HG02571 (cell line): ENCODE measurements around the gene TJP3.

ENCODE experiments used
- ATAC-seq: cut with Tn5 transposase; IDR thresholded peaks from one replicate; pipeline ENCODE4 v1.9.1; 2021; ENCODE audit warnings: mild to moderate bottlenecking, moderate library complexity; ENCODE audit not compliant: unreplicated experiment

Gene TJP3

DNA sequence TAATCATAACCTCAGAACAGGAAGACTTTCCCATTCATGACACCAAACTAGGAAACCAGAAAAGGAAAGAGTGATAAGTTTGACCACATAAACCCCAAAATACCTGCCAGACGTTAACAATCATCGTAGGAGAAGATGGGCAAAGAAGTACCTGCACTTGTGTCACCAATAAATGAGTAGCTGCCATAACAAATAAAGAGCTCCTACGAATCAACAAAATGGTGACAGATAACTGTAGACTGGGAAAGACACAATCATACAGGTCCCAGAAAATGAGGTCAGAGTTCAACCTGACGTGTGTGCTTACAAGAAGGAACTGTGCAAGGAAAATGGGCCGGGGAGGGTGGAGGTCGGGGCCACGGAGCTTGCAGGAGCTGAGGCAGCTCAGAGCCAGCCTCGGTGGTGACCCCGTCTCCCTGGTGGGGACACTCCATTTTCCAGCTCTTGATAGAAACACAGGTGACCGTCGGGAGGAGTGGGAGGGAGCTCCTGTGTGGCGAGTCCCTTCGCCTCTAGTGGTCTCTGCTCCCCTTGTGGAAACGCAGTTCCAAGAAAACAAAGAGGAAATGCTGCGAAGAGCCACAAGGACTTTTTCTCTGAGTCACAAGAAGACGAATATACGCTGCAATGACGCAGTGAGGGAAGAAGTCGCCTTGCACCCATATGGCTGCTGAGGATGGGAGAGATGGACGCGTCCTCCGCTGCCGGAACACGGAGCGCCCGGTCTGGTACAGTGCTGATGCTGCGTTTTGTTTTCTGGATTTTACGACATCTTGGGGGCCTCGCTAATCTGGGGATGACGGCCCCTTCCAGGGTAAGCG is 17.4 kb upstream of the TJP3 start:
- no peak for ATAC-seq

DNA sequence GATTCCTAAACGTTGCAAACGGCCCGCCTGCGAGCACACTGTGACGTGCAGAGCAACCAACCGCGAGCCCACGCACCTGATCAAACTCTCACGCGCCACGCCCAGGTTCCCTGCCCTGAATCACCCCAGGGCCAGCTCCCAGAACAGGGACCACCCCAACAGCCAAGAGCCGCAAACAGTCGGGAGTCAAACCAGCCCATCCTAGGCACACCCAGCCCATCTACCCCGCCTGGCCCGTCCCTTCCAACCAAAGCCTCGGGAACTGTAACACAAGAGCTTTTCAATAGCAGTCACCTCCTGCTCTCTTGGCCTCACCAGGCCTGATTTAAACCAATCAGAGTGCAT is 16.8 kb upstream of the TJP3 start:
- ATAC-seq = no peak

DNA sequence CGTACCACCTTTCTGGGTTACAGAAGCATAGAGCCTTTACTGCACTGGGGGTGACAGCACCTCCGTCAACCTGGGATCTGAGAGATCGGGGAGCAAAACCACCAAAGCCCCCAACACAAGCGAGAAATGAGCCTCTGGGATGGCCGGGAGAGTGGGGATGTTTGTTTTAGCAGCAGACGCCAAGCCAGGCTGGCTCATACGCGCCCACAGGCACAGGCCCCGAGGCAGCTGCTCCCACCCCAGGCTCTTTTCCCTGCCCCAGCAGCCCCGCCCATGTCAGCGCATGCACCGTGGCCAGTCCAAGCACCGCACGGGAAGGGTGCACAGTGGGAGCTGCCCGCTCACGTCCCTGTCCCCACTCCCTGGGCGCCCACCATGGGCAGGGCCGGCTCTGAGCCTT is 16.5 kb upstream of the TJP3 start:
- no peak for ATAC-seq

DNA sequence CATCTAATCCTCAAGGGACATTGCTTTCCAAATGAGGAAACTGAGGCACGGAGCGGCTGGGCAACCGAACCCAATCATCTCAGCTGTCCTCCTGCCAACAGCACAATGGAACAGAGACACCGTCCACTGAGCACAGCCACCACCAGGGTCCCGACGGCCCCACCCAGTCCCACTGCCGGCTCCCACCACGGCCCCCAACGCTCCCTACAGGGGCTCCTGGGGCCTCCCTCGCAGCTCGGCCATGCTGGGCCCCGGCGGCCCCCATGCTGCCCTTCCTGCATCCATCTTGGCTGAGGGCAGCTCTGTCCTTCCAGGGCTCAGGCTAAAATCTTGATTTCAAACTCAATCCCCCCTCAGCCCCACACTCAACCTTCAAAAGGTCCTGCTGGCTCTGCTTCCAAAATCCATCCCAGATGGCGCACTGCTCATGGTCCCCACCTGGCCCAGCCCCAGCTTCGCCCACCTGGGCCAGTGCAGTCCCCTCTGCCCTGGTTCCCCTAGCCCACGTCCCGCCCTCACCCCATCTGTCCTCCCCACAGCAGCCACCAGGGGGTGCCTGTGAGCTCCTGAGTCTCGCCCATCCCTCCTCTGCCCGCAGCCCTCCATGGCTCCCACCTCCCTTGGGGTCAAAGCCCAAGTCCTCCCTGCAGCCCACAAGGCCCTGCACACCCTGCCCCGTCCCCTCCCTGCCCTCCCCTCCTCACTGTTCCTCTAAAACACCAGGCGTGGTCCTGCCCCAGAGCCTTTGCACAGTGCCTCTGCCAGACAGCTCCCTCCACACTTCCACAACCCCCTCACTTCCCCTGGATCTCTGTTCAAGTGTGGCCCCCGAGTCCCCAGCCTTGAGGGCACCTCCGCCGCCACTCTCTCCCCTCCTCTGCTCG is 15.8 kb upstream of the TJP3 start:
- no peak for ATAC-seq

DNA sequence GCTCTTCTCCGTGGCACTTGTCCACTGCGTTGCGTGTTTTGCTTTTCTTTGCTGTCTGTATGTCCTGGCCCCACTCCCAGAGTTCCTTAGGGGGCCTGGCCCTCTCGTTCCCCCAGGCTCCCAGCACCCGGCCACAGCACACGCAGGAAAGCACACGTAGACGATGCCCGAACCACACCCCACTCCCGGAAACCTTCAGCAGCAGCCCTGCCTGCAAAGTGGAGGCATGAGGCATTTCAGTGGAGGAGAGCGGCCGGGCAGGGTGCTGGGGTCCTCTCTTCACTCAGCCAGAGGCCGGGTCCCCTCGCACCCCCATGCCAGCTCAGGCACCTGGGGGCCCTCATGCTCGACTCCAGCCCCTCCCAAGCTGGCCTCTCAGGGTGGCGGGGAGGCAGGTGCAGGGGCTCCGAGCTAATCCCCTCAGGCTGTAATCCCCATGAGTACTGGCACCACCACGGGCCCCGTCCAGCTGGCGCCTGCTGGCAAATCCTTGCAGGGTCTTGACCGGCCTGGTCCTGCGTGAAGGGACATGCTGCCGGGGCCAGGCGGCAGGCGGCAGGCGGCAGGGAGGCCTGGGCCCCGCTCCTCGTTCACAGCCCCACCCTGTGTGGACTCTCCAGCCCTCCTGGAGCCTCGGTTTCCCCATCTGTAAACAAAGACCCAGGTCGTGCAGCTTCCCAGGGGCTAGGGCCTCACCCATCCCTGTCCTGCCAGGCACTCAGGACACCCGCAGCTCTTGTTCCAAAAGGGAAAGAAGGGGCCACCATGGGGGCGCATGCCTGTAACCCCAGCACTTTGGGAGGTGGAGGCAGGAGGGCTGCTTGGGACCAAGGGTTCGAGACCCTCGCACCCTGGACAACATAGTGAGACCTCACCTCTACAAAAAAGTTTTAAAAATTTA is 14.9 kb upstream of the TJP3 start:
- ATAC-seq = no peak

DNA sequence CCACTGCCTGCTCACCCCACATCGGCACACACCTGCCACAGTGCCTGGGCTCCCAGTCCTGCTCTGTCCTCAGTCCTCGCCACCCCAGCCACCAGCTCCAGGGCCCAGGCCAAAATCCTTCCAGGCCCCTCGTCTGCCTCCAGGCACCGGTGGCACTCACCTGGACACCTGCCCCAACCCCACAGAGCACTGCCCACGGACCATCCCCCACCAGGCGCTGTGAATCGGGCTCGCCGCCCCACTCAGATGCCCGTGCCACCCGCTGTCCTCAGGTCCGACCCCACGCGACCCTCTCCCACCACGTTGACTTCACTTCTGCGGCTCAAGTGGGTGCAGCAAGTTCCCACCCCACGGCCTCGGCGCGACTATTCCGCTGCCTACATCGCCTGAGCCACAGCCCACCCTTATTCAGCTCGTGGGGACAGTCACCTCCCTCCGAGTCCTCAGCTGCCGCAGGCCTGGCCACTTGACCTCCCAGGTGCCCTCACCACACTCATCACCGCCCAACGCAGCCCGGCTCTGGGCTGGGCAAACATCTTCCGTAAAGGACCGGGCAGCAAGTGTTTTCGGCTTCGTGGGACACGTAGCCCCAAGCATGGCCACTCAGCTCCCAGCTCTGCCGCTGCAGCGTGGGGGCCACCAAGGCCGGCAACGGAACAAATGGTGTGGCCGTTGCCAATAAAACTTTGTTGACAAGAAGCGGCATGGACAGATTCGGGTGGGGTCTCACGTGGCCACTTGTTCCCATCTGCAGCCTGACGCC is 13.6 kb upstream of the TJP3 start:
- no peak for ATAC-seq

DNA sequence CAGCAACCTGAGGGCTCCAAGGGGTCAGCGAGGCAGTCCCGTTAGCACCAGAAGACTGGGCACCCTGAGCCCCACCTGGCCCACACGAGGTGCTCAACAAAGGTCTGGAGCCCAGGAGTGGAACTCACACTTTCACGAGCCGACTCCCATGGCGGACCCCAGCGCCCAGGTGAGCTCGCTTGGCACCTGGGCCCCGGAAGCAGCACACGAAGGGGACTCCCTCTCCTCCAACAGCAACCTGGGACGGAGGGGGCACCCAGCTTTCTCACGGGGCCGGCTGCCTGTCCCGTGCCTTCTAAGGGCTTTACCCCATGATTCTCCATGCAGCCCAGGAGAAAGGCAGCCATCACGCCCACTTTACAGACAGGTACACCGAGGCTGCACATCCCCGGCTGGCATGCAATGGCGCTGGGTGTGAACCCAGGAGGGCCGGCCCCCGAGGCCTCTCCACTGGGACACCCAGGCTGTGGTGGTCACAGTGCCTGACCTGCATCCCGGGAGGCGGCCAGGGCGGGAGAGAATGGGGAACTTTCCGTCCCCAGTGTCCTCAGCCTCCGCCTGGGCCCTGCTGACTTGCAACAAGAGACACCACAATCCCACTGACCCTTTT is 13.0 kb upstream of the TJP3 start:
- ATAC-seq = no peak

DNA sequence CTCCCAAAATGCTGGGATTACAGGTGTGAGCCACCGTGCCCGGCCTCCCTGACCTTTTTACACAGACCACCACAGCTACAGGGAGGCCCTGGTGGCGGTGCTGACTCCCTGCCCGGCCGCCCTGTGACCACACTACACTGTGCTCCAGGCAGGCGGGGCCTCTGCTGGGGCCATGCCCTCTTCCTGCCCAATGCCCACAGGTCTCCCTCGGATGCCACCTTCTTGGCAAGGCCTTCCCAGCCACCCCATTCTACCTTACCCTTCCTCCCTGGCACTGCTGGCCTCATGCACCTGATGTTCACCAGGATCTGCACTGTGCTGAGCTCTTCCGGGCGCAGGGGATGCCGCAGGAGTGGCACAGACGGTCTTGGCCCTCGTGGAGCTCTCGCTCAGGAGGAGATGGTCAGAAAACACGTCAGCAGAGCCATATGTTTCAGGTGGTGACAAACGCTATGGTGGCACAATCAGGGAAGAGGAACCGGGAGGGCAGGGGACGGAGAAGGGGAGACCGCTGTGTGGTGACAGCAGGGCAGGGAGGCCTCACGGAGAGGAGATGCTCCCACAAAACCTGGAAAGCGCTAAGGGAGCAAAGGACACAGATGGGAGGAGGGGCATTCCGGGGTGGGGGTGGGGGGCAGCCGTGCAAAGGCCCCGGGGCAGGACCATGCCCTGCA is 12.1 kb upstream of the TJP3 start:
- no peak for ATAC-seq

DNA sequence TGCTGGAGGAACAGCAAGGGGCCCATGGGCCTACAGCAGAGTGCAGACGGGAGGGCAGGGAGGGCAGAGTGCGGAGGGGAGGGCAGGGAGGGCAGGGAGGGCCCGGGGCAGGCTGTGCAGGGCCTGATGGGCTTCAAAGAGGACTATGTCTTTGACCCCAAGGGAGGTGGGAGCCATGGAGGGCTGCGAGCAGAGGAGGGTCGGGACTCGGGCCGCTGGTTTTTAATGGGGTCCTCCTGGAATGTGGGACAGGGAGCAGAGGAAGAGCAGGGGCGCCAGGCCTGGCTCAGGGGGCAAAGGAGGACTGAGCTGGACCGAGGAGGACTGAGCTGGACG is 11.6 kb upstream of the TJP3 start:
- no peak for ATAC-seq

DNA sequence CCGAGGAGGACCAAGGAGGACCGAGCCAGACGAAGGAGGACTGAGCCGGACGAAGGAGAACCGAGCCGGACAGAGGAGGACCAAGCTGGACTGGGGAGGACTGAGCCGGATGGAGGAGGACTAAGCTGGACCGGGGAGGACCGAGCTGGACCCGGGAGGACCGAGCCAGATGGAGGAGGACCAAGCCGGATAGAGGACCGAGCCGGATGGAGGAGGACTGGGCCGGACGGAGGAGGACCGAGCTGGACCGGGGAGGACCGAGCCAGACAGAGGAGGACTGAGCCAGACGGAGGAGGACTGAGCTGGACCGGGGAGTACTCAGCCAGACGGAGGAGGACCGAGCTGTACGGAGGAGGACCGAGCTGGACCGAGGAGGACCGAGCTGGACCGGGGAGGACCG is 11.1 kb upstream of the TJP3 start:
- no peak for ATAC-seq

DNA sequence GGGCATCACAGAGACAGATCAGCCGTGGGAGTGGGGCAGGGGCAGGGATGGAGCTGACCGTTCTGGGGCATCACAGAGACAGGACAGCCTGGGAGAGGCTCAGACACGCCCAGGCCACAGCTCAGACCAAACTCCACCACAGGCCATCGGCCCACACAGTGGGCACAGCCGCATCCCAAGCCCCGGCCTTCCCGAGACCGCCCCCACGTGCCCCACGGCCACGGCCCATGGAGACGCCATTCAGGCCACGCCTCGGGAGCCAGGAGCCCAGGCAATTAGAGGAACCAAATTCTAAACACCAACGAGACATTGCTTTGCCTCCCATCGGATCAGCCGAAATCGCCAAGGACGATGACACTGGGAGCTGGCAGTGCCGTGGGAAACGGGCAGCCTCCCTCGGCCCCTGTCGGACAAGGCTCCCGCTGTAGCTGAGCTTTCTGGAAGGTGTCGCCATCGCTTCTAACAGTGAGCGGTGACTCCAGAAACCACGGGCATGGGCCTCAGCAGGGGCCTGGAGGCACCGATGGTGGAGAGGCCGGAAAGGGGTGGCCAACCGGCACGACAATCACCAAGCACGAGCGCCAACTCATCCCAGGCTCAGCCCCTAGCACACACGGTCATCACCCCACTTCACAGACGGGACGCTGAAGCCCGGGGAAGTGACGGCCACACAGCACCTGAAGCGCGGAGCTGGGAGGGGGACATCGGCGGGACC is 10.4 kb upstream of the TJP3 start:
- no peak for ATAC-seq

DNA sequence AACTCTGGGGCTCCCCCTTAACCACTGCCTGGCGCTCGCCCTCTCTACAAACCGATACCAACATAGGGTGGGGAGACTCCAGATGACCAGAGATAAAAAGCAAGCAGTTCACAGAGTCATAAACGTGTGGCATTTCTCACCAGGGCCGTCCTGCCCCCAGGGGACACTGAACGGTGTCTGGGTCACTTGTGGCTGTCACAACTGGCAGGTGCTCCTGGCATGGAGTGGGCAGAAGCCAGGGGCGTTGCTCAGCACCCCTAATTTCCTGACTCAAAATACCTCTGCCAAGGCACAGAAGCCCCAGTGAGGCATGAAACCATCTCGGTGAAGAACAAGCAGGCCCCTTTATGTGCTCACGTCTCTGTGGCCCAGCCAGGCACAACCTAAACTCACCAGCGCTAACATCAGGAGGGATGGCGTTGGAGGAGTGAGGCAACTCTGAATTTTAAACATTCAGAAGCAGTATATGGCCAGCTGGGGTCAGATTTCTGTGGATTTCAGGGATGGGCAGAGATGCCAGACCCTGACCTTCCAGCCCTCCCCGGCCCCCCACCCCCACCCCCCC is 9.7 kb upstream of the TJP3 start:
- no peak for ATAC-seq

DNA sequence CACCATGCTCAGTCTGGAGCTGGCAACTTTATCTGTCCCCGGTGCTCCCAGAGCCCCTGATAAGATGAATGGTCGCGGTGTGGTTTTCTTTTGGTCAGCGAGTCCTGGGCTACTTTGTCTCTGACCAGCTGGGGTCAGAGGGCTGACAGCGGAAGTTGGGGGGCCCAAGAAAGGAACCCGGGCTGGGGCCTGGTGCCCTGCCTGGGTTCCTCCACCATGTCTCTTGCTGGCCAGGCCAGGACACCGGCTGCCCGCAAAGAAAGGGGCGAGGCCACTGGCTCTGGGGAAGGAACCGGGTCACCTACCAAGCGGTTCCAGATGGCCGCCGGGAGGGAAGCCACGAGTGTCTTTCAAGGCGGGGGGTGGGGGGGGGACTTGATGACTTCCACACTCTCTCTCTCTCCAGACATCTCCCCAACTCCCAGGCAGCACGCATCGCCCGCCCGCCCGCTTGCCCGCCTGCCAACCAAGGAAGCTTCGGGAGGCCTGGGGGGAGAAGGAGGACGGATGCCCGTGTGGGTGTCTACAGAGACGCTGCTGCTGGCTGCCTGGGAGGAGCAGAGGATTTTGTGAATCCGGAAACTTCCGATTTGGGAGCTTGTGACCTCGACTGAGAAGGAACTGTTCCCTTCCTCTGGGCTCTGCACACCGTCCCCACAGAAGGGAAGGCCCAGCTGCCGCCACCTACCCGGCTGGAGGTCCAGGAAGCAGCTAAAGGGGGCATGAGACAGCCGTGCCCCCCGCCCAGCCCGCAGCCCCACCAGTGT is 9.0 kb upstream of the TJP3 start:
- no peak for ATAC-seq

DNA sequence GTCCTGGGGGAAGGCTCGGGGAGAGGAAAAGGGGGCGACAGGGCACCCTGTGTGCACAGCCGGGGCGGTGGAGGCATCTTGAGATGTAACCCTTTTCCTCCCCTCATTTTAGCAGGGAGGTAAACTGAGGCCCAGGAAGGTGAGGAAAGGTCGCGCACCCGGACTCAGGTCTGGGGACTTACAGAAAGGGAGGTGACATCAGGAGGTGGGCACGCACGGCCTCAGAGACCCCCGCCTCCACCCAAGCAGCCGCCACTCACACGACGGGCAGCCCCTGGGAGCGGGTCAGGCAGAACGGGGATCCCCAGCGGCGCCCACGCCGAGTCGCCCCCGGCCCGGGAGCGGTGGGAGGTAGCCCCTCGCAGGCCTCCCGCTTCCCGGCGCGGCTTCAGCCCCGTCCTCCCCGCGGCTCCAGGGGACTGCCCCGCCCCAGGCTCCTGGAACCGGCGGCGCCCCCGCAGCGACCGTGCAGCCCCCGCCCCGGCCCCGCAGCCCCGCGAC is 8.4 kb upstream of the TJP3 start:
- ATAC-seq = peak; percentile 10

DNA sequence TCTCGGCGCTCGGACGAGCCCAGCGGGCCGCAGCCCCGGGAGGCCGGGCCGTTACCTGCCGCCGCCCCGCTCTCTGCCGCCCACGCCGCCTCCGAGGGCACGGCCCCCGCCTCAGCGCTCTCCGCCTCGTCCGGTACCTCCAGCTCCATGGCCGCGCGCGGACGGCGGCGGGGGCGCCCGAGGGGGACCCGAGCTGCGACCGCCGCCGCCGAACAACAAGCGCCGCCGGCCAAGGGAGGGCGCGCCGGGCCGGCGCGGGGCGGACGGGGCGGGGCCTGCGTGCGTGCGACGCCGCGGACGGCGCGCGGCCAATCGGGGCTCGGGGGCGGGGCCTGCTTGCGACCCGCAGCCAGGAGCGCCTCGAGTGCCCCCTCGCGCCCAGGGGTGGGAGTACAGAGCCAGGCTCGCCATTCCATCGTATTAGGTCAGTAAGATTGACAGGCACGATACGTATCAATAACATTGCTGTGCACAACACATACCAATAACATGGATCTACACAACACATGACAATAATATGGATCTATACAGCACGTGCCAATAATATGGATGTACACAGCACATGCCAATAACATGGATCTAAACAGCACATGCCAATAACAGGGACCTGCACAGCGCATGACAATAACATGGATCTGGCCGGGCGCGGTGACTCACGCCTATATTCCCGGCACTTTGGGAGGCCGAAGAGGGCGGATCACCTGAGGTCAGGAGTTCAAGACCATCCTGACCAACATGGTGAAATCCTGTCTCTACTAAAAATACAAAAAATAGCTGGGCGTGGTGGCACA is 7.7 kb upstream of the TJP3 start, which contains the start of gene PIP5K1C:
Gene PIP5K1C (minus strand): TSS at position 227 of the 791 bp plus-strand sequence. CDS start 78 bp downstream, at position 149.
- ATAC-seq = peak; percentile 76

DNA sequence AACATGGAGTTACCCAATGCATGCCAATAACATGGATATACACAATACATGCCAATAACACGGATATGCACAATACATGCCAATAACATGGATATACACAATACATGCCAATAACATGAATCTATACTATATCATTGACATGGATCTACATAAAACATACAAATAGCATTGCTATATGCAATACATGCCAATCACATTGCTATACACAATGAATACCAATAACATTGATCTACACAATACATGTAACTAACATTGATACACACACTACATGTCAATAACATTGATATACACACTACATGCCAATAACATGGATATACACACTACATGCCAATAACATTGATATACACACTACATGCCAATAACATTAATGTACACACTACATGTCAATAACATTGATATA is 7.0 kb upstream of the TJP3 start:
- no peak for ATAC-seq

DNA sequence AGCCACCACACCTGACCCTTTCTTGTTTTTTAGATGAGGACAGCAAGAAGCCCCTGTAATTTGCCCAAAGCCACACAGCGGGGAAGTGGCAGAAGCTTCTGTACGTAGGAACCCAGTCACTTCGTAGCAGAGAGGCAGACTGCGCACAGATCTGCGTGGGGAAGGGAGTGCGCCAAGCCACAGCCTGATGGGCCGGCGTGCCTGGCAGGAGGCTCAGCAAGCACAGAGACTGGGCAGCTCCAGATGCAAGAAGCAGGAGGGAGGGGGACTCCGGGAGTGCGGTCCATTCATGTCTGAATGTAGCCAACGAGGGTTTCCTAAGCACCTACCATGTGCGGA is 347 bp upstream of the TJP3 start:
- no peak for ATAC-seq
